Uterus (tissue), 2 donors: ENCODE results near the gene ITPR2.

Experiments
- CTCF ChIP-seq, 4 experiments: fragments of 200-600 bp in 2 of 4; fragments of 450-650 bp in 2 of 4; sonication (generic) in 2 of 4; IDR thresholded peaks; one replicate each; pipeline ENCODE4 v1.5.1; 2016 to 2019; ENCODE audit warnings: antibody characterized with exemption in 4 of 4, mild to moderate bottlenecking in 2 of 4, moderate library complexity in 1 of 4
- POLR2A ChIP-seq, 2 donors: fragments of 450-650 bp; IDR thresholded peaks; one replicate each; pipeline ENCODE4 v1.6.1; 2016; ENCODE audit warnings: antibody characterized with exemption in 2 of 2, mild to moderate bottlenecking in 1 of 2, moderate library complexity in 1 of 2

GRCh38 chr12:26628234-26628633, 204.8 kb downstream of the ITPR2 start:
- TF ChIP-seq POLR2A (IDR thresholded peaks at IDR 0.05) = no peak
- TF ChIP-seq CTCF (IDR thresholded peaks at IDR 0.05) = no peak
